Erythroblast (primary cell): ENCODE data around the gene DMRTA2.
A peak's percentile ranks its signal among the peaks of the same experiment; 100 is the strongest.
"Not testable (repeated sequence)": the region's sequence is repeated elsewhere in the genome, so short reads cannot be mapped to it uniquely, and the experiment has no call there.

ENCODE experiments used
- DNase-seq, 2 experiments: peaks; one replicate each; lab custom pipeline; 2025; lab: John Stamatoyannopoulos, UW
- GATA1 ChIP-seq: IDR thresholded peaks from 2 replicates; pipeline ENCODE4 v1.6.1; 2011; ENCODE audit warnings: low read depth, mild to moderate bottlenecking, control low read depth, low read length, moderate library complexity
- POLR2A ChIP-seq: IDR thresholded peaks from 2 replicates; pipeline ENCODE4 v1.6.1; 2011; ENCODE audit warnings: mild to moderate bottlenecking, low read length

Gene DMRTA2

GRCh38 chr1:50419192-50419906 lies 3.9 kb downstream of the DMRTA2 start:
- TF ChIP-seq GATA1 (no peak), POLR2A (no peak)
- DNase-seq: peak in 1 of 2 experiments; percentile 28

GRCh38 chr1:50418600-50419109 lies 4.6 kb downstream of the DMRTA2 start:
- TF ChIP-seq POLR2A (no peak), GATA1 (no peak)
- peak in 1 of 2 experiments; percentile 19 for DNase-seq

- no peak for DNase-seq
- TF ChIP-seq GATA1: no peak
- no peak for TF ChIP-seq POLR2A
These were observed 5.2 kb downstream of the DMRTA2 start for GRCh38 chr1:50417946-50418599.

DNA sequence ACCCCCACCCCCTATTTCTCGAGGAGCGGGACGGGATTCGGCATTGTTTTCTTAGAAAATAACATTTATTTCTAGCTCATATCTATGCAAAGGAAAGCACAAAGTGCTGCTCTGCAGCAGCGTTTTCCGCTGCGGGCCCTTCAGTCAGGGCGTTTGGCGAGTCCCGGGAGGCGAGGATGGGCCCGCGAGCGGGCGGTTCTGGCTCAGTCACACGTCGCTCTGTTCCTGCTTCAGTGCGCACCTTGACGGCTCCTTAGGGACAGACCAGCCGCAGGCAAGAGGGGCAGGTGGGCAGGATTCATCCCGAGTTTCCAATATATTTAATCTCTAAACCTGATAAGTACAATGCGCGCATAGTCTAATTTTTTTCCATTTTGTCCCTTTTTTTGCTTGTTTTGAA lies 5.7 kb downstream of the DMRTA2 start:
- no peak for DNase-seq
- no peak for TF ChIP-seq GATA1
- TF ChIP-seq POLR2A: no peak

GRCh38 chr1:50416553-50417453 lies 6.4 kb downstream of the DMRTA2 start:
- TF ChIP-seq GATA1: no peak
- TF ChIP-seq POLR2A: no peak
- DNase-seq: no peak

- TF ChIP-seq POLR2A (no peak), GATA1 (no peak)
- DNase-seq: no peak
These were observed 7.1 kb downstream of the DMRTA2 start for GRCh38 chr1:50416150-50416527.

GRCh38 chr1:50415235-50416149 lies 7.8 kb downstream of the DMRTA2 start:
- no peak for DNase-seq
- TF ChIP-seq POLR2A (no peak), GATA1 (no peak)

GRCh38 chr1:50414853-50415234 lies 8.4 kb downstream of the DMRTA2 start:
- no peak for TF ChIP-seq GATA1
- no peak for TF ChIP-seq POLR2A
- no peak for DNase-seq

GRCh38 chr1:50412813-50413476 lies 10.3 kb downstream of the DMRTA2 start:
- no peak for DNase-seq
- TF ChIP-seq POLR2A: no peak
- TF ChIP-seq GATA1: no peak

GRCh38 chr1:50405814-50406213 lies 17.4 kb downstream of the DMRTA2 start:
- DNase-seq: no peak
- no peak for TF ChIP-seq POLR2A
- TF ChIP-seq GATA1: no peak

GRCh38 chr1:50393522-50394120 lies 29.6 kb downstream of the DMRTA2 start:
- DNase-seq: no peak
- TF ChIP-seq POLR2A: no peak
- no peak for TF ChIP-seq GATA1

DNA sequence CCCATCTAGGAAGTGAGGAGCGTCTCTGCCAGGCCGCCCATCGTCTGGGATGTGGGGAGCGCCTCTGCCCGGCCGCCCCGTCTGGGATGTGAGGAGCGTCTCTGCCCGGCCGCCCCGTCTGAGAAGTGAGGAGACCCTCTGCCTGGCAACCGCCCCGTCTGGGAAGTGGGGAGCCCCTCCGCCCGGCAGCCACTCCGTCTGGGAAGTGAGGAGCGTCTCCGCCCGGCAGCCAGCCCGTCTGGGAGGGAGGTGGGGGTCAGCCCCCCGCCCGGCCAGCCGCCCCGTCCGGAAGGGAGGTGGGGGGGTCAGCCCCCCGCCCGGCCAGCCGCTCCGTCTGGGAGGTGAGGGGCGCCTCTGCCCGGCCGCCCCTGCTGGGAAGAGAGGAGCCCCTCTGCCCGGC lies 41.7 kb downstream of the DMRTA2 start:
- DNase-seq: not testable (repeated sequence)
